Mucosa of stomach (tissue), 1 donor: Measurements from ENCODE around the gene NEK1.

ENCODE experiments used
- H3K27me3 ChIP-seq: one replicate; pipeline ENCODE4 v1.7.0; 2013; ENCODE audit warnings: mild to moderate bottlenecking, low read length; ENCODE audit not compliant: control insufficient read depth, insufficient read depth
- H3K36me3 ChIP-seq: one replicate; pipeline ENCODE4 v1.7.0; 2013; ENCODE audit warnings: low read length; ENCODE audit not compliant: control insufficient read depth, insufficient read depth
- H3K4me1 ChIP-seq: one replicate; pipeline ENCODE4 v1.7.0; 2013; ENCODE audit warnings: mild to moderate bottlenecking, low read length; ENCODE audit not compliant: control insufficient read depth, insufficient read depth
- H3K4me3 ChIP-seq: one replicate; pipeline ENCODE4 v1.7.0; 2013; ENCODE audit warnings: low read length
- H3K9ac ChIP-seq: one replicate; pipeline ENCODE4 v1.7.0; 2013; ENCODE audit warnings: mild to moderate bottlenecking, low read length, moderate library complexity
- H3K9me3 ChIP-seq: one replicate; pipeline ENCODE4 v1.7.0; 2013; ENCODE audit warnings: mild to moderate bottlenecking, low read length, moderate library complexity; ENCODE audit not compliant: control insufficient read depth
- donor health status: Pancreatic carcinoma.

NEK1 gene

DNA sequence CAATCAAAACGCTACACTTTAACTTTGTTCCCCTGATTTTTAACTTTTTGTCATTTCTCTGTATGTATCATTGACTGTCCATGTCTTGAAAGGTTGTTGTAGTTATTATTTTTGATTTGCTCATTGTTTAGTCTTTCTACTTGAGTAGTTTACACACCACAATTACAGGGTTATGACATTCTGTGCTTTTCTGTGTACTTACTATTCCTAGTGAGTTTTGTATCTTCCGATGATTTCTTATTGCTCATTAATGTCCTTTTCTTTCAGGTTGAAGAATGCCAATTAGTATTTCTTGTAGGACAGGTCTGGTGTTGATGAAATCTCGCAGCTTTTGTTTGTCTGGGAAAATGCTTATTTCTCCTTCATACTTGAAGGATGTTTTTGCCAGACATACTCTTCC lies 252.4 kb downstream of the NEK1 start:
- H3K4me1 ChIP-seq, result peaks cover 4% of the 10 kb centered on the region
- no peak overlapping the region for H3K9ac ChIP-seq
- no peaks in the 10 kb centered on the region for H3K9me3 ChIP-seq
- no peaks in the 10 kb centered on the region for H3K27me3 ChIP-seq
- H3K4me3 ChIP-seq, result no peak overlapping the region
- H3K36me3 ChIP-seq, result no peaks in the 10 kb centered on the region

DNA sequence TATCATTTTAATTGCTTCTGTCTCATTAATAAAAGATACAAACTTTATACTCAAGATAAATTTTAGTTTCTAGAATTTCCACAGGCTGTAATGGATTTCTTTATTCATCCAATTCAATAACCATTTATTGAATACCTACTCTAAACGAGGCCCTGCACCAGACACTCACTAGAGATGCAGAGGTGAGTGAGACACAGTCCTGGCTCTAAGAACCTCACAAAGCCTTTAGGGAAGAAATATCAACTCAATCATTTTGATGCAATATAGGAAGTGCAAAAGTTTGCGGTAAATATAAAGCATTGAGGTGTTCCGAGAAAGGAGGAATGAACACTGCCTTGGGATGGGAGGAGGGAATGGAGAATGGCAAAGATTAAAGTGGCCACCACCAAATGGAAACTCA lies 260.0 kb downstream of the NEK1 start:
- Histone ChIP-seq H3K4me3 (no peak overlapping the region), H3K4me1 (peaks cover 5% of the 10 kb centered on the region), H3K36me3 (no peaks in the 10 kb centered on the region), H3K9ac (no peak overlapping the region), H3K27me3 (no peaks in the 10 kb centered on the region), H3K9me3 (no peaks in the 10 kb centered on the region)

DNA sequence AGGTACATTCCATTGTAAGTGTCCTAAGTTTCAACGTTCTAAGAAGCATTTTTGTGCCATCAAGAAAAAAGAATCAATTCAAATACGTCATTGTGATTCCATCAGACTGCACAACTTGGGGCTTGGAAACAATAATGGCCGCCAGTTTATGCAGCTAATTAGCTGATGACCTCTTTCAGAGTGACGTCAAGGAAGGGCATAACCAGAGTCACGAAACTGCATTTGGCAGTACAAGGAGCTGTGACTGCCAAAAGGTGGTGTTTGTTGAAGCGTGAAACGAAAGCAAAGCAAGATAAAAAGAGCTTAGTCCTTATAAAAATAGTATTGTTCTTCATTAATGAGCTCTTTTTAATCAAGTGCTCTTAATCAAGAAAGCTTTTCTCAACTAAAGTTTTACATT lies 260.5 kb downstream of the NEK1 start:
- H3K4me3 ChIP-seq, result no peak overlapping the region
- H3K36me3 ChIP-seq, result no peaks in the 10 kb centered on the region
- peaks cover 5% of the 10 kb centered on the region for H3K4me1 ChIP-seq
- H3K27me3 ChIP-seq, result no peaks in the 10 kb centered on the region
- H3K9ac ChIP-seq, result no peak overlapping the region
- H3K9me3 ChIP-seq, result no peaks in the 10 kb centered on the region

DNA sequence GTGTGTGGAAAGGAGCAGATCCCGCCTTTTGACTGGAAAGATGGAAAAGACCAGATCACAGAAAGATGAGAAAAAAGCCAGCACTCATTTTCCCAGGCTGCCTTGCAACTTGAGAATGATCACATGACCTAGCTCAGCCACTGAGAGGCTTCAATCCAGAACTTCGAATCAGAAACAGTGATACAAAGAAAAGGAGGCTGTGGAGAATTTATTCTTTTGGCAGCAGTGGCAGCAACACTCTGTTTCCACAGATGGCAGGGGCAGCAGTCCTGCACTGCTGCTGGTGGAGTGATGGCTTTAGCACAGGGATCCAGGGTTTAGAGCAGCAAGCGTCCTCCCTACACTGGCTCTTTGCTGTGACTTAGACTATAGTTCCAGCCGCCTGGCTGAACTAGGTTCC lies 263.8 kb downstream of the NEK1 start:
- Histone ChIP-seq H3K9me3 (no peaks in the 10 kb centered on the region), H3K36me3 (no peaks in the 10 kb centered on the region), H3K4me1 (peaks cover 5% of the 10 kb centered on the region), H3K9ac (no peak overlapping the region), H3K27me3 (no peaks in the 10 kb centered on the region), H3K4me3 (no peak overlapping the region)

DNA sequence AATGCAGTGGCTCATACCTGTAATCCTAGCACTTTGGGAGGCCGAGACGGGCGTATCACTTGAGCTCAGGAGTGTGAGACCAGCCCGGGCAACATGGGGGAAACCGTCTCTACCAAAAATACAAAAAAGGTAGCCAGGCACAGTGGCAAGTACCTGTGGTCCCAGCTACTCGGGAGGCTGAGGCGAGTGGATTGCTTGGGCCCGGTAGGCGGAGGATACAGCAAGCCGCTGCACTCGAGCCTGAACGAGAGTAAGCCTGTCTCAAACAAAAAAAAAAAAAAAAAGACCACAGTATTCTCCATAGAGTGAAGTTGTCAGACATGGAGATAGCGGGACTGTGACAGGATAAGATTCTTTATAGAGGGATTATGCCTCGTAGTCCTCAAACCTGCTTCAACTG lies 265.5 kb downstream of the NEK1 start:
- Histone ChIP-seq H3K36me3 (no peaks in the 10 kb centered on the region), H3K4me1 (peaks cover 11% of the 10 kb centered on the region), H3K9me3 (no peaks in the 10 kb centered on the region), H3K4me3 (no peak overlapping the region), H3K9ac (no peak overlapping the region), H3K27me3 (no peaks in the 10 kb centered on the region)

DNA sequence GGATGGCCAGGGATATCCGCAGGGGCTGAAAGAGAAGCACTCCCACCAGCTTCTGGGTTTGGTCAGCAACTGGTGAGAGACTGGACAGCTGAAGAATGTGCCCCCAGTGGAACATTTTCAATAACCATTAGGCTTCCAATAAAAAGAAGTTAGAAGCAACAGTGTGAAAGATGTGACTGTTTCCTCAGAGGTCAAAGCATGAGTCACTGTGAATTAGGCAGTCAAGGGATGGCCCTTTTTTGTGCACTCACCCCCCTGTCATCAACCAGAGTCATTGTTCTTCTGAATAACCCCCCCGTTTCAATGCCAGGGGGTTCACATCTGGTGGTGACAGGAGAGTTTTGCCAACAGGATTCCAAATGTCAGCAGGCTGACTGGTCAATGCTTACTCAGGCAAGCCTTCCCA lies 267.1 kb downstream of the NEK1 start:
- Histone ChIP-seq H3K4me1 (peaks cover 6% of the 10 kb centered on the region), H3K27me3 (no peaks in the 10 kb centered on the region), H3K4me3 (no peak overlapping the region), H3K9ac (no peak overlapping the region), H3K36me3 (no peaks in the 10 kb centered on the region), H3K9me3 (no peaks in the 10 kb centered on the region)
